Mucosa of gallbladder (tissue), 1 donor: ENCODE results near the gene EEF2K. TPM values are rescaled to one million over a fixed set of nuclear protein-coding genes. Genes with fewer than 3 reads are reported as not detected.
"Not testable (repeated sequence)": the region's sequence is repeated elsewhere in the genome, so short reads cannot be mapped to it uniquely, and the experiment has no call there.

Experiments used
- DNase-seq: peaks from one replicate; pipeline ENCODE4 v3.0.0-alpha.2; 2020; ENCODE audit warnings: low spot score
- total RNA-seq: library from RNA; stranded (reverse); gene quantifications from one replicate; pipeline ENCODE4 v1.2.1, GENCODE V29; 2021
- donor health status: DM: no; HTN: no; CAD: no.

Gene EEF2K
- total RNA-seq, result 30.2 TPM

- peak; percentile 94 for DNase-seq
Observed at GRCh38 chr16:22206013-22206841, at the start of gene EEF2K. TSS of gene EEF2K (plus strand) at chr16:22206278. CDS start at chr16:22225730, 19,452 bp downstream.

- DNase-seq, result no peak
Observed at GRCh38 chr16:22161401-22161800, 44.7 kb upstream of the EEF2K start.

- no peak for DNase-seq
Observed at GRCh38 chr16:22161999-22162655, 44.0 kb upstream of the EEF2K start, which contains the start of gene SDR42E2. TSS of gene SDR42E2 (plus strand) at chr16:22162506. CDS start at chr16:22165583, 3,077 bp downstream.

- DNase-seq, result no peak
Observed at GRCh38 chr16:22162656-22163009, 43.4 kb upstream of the EEF2K start.

GRCh38 chr16:22163806-22164205 lies 42.3 kb upstream of the EEF2K start:
- no peak for DNase-seq

- DNase-seq, result no peak
Observed at GRCh38 chr16:22164482-22164881, 41.6 kb upstream of the EEF2K start.

GRCh38 chr16:22165508-22166285 lies 40.4 kb upstream of the EEF2K start:
- DNase-seq, result no peak

GRCh38 chr16:22171953-22172352 lies 34.1 kb upstream of the EEF2K start:
- no peak for DNase-seq

- DNase-seq, result not testable (repeated sequence)
Observed at GRCh38 chr16:22172642-22173041, 33.4 kb upstream of the EEF2K start.

GRCh38 chr16:22174642-22175041 lies 31.4 kb upstream of the EEF2K start:
- no peak for DNase-seq

- DNase-seq, result no peak
Observed at GRCh38 chr16:22177968-22178930, 27.8 kb upstream of the EEF2K start.

- no peak for DNase-seq
Observed at GRCh38 chr16:22181426-22181825, 24.7 kb upstream of the EEF2K start.

- DNase-seq, result no peak
Observed at GRCh38 chr16:22181843-22182242, 24.2 kb upstream of the EEF2K start.

GRCh38 chr16:22183335-22183734 lies 22.7 kb upstream of the EEF2K start:
- no peak for DNase-seq

GRCh38 chr16:22183901-22184614 lies 22.0 kb upstream of the EEF2K start:
- DNase-seq, result no peak

GRCh38 chr16:22184615-22184968 lies 21.5 kb upstream of the EEF2K start:
- no peak for DNase-seq

- no peak for DNase-seq
Observed at GRCh38 chr16:22186517-22186916, 19.6 kb upstream of the EEF2K start.

GRCh38 chr16:22188267-22188594 lies 17.8 kb upstream of the EEF2K start:
- no peak for DNase-seq

GRCh38 chr16:22188595-22189442 lies 17.3 kb upstream of the EEF2K start:
- DNase-seq, result peak; percentile 78
